Tibial artery (tissue), 4 donors: Measurements from ENCODE around the gene RHBDD1.

ENCODE experiments used
- DNase-seq, 2 donors: peaks; one replicate each; pipeline ENCODE4 v3.0.0-alpha.2; 2019
- H3K27ac ChIP-seq, 2 donors: fragments of 200-600 bp; sonication (generic) in 1 of 2; 1 replicate in 1 of 2; 2 replicates in 1 of 2; pipeline ENCODE4 v1.5.1; 2018 to 2019; ENCODE audit warnings: mild to moderate bottlenecking in 1 of 2
- H3K27me3 ChIP-seq, 2 donors: fragments of 200-600 bp; sonication (generic) in 1 of 2; one replicate each; pipeline versions ENCODE4 v1.5.1 to v1.6.0; 2016 to 2019
- H3K36me3 ChIP-seq, 3 donors: fragments of 200-600 bp; sonication (generic) in 2 of 3; one replicate each; pipeline ENCODE4 v1.5.1; 2016 to 2019; ENCODE audit warnings: mild to moderate bottlenecking in 2 of 3
- H3K4me1 ChIP-seq, 4 donors: fragments of 200-600 bp; sonication (generic) in 2 of 4; 1 replicate in 3 of 4; 2 replicates in 1 of 4; pipeline ENCODE4 v1.5.1; 2016 to 2019
- H3K4me3 ChIP-seq, 2 donors: fragments of 200-600 bp; sonication (generic) in 1 of 2; 1 replicate in 1 of 2; 2 replicates in 1 of 2; pipeline ENCODE4 v1.5.1; 2018 to 2019; ENCODE audit warnings: mild to moderate bottlenecking in 2 of 2
- H3K9me3 ChIP-seq, 3 donors: fragments of 200-600 bp; sonication (generic) in 1 of 3; one replicate each; pipeline ENCODE4 v1.5.1; 2016 to 2019
- intact Hi-C: fragments of 100-400 bp; cut with DNase I; formaldehyde crosslinking; loops from one replicate; pipeline ENCODE4 v1.15.0; 2023; ENCODE audit warnings: low total_unique reads
- TF ChIP-seq, protein P1 (sequence below), 2 experiments: fragments of 200-600 bp in 1 of 2; fragments of 450-650 bp in 1 of 2; IDR thresholded peaks; one replicate each; pipeline ENCODE4 v1.5.1; 2017 to 2019; ENCODE audit warnings: antibody characterized with exemption in 2 of 2, mild to moderate bottlenecking in 1 of 2, moderate library complexity in 1 of 2

Gene RHBDD1

DNA sequence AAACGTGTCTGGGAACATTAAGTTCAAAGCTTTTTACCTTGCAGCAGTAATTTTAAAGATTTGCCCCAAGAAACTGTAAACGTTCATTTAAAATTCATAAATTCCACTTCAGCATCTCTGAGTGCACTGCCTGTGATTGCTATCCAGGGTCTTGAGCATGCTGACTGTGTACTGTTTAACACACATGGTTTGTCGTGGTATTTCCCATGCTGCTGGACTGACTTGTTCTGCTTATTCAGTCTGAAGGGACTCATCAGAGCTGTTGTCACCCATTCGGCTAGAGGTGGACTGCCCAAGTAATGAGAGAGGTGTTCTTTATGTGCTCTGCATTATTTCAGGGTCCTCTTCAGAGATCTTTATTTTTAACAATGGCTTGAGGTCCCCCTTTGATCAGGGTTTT lies 53.1 kb downstream of the RHBDD1 start:
- no peak for DNase-seq

DNA sequence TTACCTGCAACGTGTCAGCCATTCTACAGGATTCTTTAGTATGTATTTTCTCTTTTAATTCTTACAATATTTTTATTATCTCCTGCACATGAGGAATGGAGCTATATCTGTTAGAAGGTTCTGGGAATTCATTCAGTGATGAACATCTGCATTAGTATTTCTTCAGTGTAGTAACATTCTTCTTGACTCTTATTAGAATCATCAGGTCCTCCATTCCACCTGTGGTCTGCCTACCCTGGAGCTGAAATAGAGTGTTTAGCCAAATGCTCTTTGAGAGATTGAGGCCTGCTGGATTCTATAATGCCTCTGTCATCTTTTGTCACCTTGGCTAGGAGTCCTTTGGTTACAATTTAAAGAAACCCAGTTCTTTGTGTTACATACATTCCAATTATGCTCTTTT lies 54.4 kb downstream of the RHBDD1 start:
- Histone ChIP-seq H3K4me1 (peaks cover 0 to 13% (median 5%) of the 10 kb centered on the region in 4 donors), H3K27ac (no peak overlapping the region), H3K36me3 (peaks cover 0 to under 1% (median 0%) of the 10 kb centered on the region in 3 donors), H3K27me3 (no peaks in the 10 kb centered on the region), H3K9me3 (no peaks in the 10 kb centered on the region), H3K4me3 (no peak overlapping the region)
- intact Hi-C loops = no loop called here
- TF ChIP-seq, protein P1, sequence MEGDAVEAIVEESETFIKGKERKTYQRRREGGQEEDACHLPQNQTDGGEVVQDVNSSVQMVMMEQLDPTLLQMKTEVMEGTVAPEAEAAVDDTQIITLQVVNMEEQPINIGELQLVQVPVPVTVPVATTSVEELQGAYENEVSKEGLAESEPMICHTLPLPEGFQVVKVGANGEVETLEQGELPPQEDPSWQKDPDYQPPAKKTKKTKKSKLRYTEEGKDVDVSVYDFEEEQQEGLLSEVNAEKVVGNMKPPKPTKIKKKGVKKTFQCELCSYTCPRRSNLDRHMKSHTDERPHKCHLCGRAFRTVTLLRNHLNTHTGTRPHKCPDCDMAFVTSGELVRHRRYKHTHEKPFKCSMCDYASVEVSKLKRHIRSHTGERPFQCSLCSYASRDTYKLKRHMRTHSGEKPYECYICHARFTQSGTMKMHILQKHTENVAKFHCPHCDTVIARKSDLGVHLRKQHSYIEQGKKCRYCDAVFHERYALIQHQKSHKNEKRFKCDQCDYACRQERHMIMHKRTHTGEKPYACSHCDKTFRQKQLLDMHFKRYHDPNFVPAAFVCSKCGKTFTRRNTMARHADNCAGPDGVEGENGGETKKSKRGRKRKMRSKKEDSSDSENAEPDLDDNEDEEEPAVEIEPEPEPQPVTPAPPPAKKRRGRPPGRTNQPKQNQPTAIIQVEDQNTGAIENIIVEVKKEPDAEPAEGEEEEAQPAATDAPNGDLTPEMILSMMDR (IDR thresholded peaks at IDR 0.05) = no peak
- no peak for DNase-seq

More for the DNA sequence above, 53.1 kb downstream of the RHBDD1 start:
- H3K27me3 ChIP-seq = no peaks in the 10 kb centered on the region
- H3K4me1 ChIP-seq = peaks cover 0 to 13% (median 5%) of the 10 kb centered on the region in 4 donors
- no peaks in the 10 kb centered on the region for H3K36me3 ChIP-seq
- intact Hi-C loops = no loop called here
- H3K27ac ChIP-seq = no peak overlapping the region
- no peaks in the 10 kb centered on the region for H3K9me3 ChIP-seq
- no peak overlapping the region for H3K4me3 ChIP-seq
- TF ChIP-seq, protein P1 (IDR thresholded peaks at IDR 0.05) = no peak

DNA sequence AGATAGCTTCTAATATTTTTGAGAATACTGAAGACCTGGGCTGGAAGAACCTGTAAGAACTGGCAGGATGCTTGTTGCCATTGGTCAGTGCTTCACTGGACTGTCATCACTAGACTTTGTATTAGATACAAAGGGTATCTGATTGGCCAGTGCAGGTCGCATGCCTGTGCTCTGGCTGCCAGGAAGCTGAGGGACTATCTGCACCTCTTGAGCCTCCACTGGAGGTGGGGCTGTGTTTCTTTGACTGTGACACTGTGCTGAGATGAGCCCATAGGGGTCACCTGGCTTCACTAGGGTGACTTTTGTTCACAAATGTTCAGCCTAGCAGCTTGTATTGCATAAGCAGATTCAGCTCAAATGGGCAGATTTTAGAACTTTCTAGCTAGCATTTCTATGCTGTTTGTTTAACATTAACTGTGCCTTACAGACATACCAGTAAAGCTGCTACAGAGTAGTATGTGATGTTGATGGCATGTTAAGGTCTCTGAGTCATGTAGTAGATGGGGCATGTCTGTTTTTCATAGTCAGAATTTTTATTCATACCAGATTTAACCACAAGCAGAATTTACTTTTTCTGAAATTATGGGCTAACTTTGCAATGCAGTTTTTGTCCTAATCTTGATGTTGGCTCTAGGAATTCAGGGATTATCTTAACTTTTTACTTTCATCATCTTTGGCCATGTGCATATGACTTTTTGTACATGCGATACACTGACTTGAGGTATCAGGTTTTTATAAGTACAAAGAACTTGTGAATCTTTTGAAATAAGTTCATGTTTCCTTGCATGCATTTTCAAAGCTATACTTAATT lies 56.1 kb downstream of the RHBDD1 start:
- no peaks in the 10 kb centered on the region for H3K9me3 ChIP-seq
- peaks cover 0 to 13% (median 5%) of the 10 kb centered on the region in 4 donors for H3K4me1 ChIP-seq
- intact Hi-C loops = no loop called here
- TF ChIP-seq, protein P1 (IDR thresholded peaks at IDR 0.05) = no peak
- DNase-seq = no peak
- no peaks in the 10 kb centered on the region for H3K27me3 ChIP-seq
- peaks cover 0 to 9% (median 0%) of the 10 kb centered on the region in 3 donors for H3K36me3 ChIP-seq
- H3K4me3 ChIP-seq = no peak overlapping the region
- H3K27ac ChIP-seq = no peak overlapping the region

DNA sequence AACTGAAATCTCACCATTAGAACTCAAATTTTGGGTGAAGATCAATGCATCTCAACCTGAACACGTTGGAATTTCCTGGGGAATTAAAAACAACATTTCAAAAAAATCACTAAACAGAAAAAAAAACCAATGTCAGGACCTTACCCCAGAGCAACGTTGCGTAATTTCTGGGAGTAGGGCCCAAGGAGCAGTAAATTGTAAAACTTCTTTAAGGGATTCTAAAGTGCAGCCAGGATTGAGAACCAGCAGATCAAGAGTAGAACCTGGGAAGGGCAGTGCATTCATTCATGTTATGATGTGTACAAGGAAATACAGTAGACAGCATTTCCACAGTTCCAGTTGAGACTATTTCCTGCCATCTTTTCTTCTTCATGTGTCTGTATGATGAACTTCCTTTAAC lies 56.9 kb downstream of the RHBDD1 start:
- peaks cover 0 to 13% (median 5%) of the 10 kb centered on the region in 4 donors for H3K4me1 ChIP-seq
- DNase-seq = no peak
- H3K27ac ChIP-seq = no peak overlapping the region
- no peaks in the 10 kb centered on the region for H3K9me3 ChIP-seq
- H3K27me3 ChIP-seq = no peaks in the 10 kb centered on the region
- H3K36me3 ChIP-seq = peaks cover 0 to 11% (median 0%) of the 10 kb centered on the region in 3 donors
- no peak overlapping the region for H3K4me3 ChIP-seq
- TF ChIP-seq, protein P1 (IDR thresholded peaks at IDR 0.05) = no peak
- intact Hi-C loops = no loop called here

DNA sequence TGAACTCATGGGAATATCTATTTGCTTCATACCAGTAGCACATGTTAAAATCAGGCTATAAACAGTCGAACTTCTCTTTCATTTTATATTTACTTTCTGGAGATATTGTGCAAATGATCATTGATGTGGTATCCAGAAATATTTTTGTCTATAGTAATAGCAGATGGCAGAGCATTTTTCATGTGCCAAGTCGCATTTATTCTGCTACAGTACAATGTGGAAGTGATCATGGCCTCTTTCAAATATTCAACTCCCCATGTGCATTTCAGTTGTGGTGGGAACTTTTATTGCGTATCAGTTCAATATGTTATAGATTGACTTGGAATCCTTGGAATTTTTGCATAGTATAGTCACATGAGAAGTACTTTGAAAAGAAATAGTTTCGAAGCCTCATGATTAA lies 57.4 kb downstream of the RHBDD1 start:
- H3K36me3 ChIP-seq = peaks cover 0 to 11% (median 0%) of the 10 kb centered on the region in 3 donors
- no peak for DNase-seq
- no peaks in the 10 kb centered on the region for H3K9me3 ChIP-seq
- no peak overlapping the region for H3K27ac ChIP-seq
- H3K4me1 ChIP-seq = peaks cover 0 to 13% (median 5%) of the 10 kb centered on the region in 4 donors
- H3K4me3 ChIP-seq = no peak overlapping the region
- intact Hi-C loops = no loop called here
- no peaks in the 10 kb centered on the region for H3K27me3 ChIP-seq
- TF ChIP-seq, protein P1 (IDR thresholded peaks at IDR 0.05) = no peak
